Immature natural killer cell (primary cell): ENCODE data around the gene TMEFF2. TPM values are rescaled to one million over a fixed set of nuclear protein-coding genes. Genes with fewer than 3 reads are reported as not detected.
"Not testable (repeated sequence)": the region's sequence is repeated elsewhere in the genome, so short reads cannot be mapped to it uniquely, and the experiment has no call there.

Experiments
- DNase-seq, 3 donors: peaks; one replicate each; pipeline ENCODE4 v3.0.0; 2022; ENCODE audit warnings: mixed read lengths in 1 of 3
- H3K27ac Mint-ChIP-seq, 6 donors: one replicate each; pipeline ENCODE4 v1.8.0; 2020; ENCODE audit warnings: mixed read lengths in 6 of 6, mild to moderate bottlenecking in 5 of 6, inconsistent platforms in 4 of 6, moderate library complexity in 3 of 6
- H3K27me3 Mint-ChIP-seq, 3 donors: one replicate each; pipeline ENCODE4 v1.8.0; 2020 to 2021; ENCODE audit warnings: low read depth in 3 of 3, mild to moderate bottlenecking in 3 of 3, mixed read lengths in 3 of 3, moderate library complexity in 3 of 3, inconsistent platforms in 1 of 3
- H3K36me3 Mint-ChIP-seq, 3 donors: one replicate each; pipeline ENCODE4 v1.8.0; 2020; ENCODE audit warnings: mixed read lengths in 3 of 3, inconsistent platforms in 2 of 3, mild to moderate bottlenecking in 2 of 3
- H3K4me1 Mint-ChIP-seq, 2 donors: one replicate each; pipeline ENCODE4 v1.8.0; 2020; ENCODE audit warnings: inconsistent platforms in 2 of 2, mild to moderate bottlenecking in 2 of 2, mixed read lengths in 2 of 2, moderate library complexity in 1 of 2
- H3K4me3 Mint-ChIP-seq, 5 donors: one replicate each; pipeline ENCODE4 v1.8.0; 2020; ENCODE audit warnings: mild to moderate bottlenecking in 5 of 5, mixed read lengths in 5 of 5, inconsistent platforms in 3 of 5, moderate library complexity in 3 of 5
- H3K9me3 Mint-ChIP-seq, 6 donors: one replicate each; pipeline ENCODE4 v1.8.0; 2020; ENCODE audit warnings: mild to moderate bottlenecking in 6 of 6, mixed read lengths in 6 of 6, inconsistent platforms in 4 of 6, moderate library complexity in 3 of 6
- polyA plus RNA-seq, 3 donors: library from polyadenylated mRNA; unstranded; fragments of 300-500 nt; fragmentation: Illumina TruSeq; gene quantifications; one replicate each; pipeline ENCODE4 v1.2.3, GENCODE V29; 2021

The TMEFF2 gene
- polyA plus RNA-seq, 3 donors from 2014 or later = not detected

- not testable (repeated sequence) for H3K9me3 Mint-ChIP-seq, H3K27ac Mint-ChIP-seq, DNase-seq, H3K4me1 Mint-ChIP-seq, H3K27me3 Mint-ChIP-seq, H3K4me3 Mint-ChIP-seq, H3K36me3 Mint-ChIP-seq
These were observed 62.1 kb downstream of the TMEFF2 start for GRCh38 chr2:192132604-192133003.

GRCh38 chr2:192130312-192130711 is 64.4 kb downstream of the TMEFF2 start:
- H3K36me3 Mint-ChIP-seq, H3K4me3 Mint-ChIP-seq, H3K4me1 Mint-ChIP-seq, H3K27me3 Mint-ChIP-seq, DNase-seq, H3K9me3 Mint-ChIP-seq: not testable (repeated sequence)
- H3K27ac Mint-ChIP-seq = peak overlapping the region in 1 of 6 donors; percentile 23

- no peak for DNase-seq
- Mint-ChIP-seq H3K27ac (no peak overlapping the region), H3K36me3 (no peaks in the 10 kb centered on the region), H3K9me3 (no peaks in the 10 kb centered on the region), H3K4me1 (no peaks in the 10 kb centered on the region), H3K4me3 (no peak overlapping the region), H3K27me3 (peaks cover 0 to 8% (median 3%) of the 10 kb centered on the region in 3 donors)
These were observed 66.1 kb downstream of the TMEFF2 start for GRCh38 chr2:192128655-192129054.

- H3K9me3 Mint-ChIP-seq = no peaks in the 10 kb centered on the region
- H3K4me1 Mint-ChIP-seq = no peaks in the 10 kb centered on the region
- H3K4me3 Mint-ChIP-seq = no peak overlapping the region
- no peak for DNase-seq
- peaks cover 0 to 10% (median 2%) of the 10 kb centered on the region in 3 donors for H3K27me3 Mint-ChIP-seq
- no peaks in the 10 kb centered on the region for H3K36me3 Mint-ChIP-seq
- no peak overlapping the region for H3K27ac Mint-ChIP-seq
These were observed 67.3 kb downstream of the TMEFF2 start for GRCh38 chr2:192127434-192127833.

GRCh38 chr2:192126912-192127311 is 67.8 kb downstream of the TMEFF2 start:
- Mint-ChIP-seq H3K36me3 (no peaks in the 10 kb centered on the region), H3K4me1 (no peaks in the 10 kb centered on the region), H3K27ac (no peak overlapping the region), H3K9me3 (no peaks in the 10 kb centered on the region), H3K4me3 (no peak overlapping the region), H3K27me3 (peaks cover 0 to 10% (median 2%) of the 10 kb centered on the region in 3 donors)
- no peak for DNase-seq

GRCh38 chr2:192126426-192126825 is 68.3 kb downstream of the TMEFF2 start:
- H3K27ac Mint-ChIP-seq = no peak overlapping the region
- peaks cover 0 to 8% (median 2%) of the 10 kb centered on the region in 3 donors for H3K27me3 Mint-ChIP-seq
- H3K9me3 Mint-ChIP-seq = no peaks in the 10 kb centered on the region

GRCh38 chr2:192124571-192124970 is 70.2 kb downstream of the TMEFF2 start:
- DNase-seq = no peak
- no peaks in the 10 kb centered on the region for H3K4me1 Mint-ChIP-seq
- H3K9me3 Mint-ChIP-seq = no peaks in the 10 kb centered on the region
- H3K27me3 Mint-ChIP-seq = peaks cover 0 to 5% (median 2%) of the 10 kb centered on the region in 3 donors
- no peaks in the 10 kb centered on the region for H3K36me3 Mint-ChIP-seq
- no peak overlapping the region for H3K27ac Mint-ChIP-seq
- no peak overlapping the region for H3K4me3 Mint-ChIP-seq

More at GRCh38 chr2:192126426-192126825, 68.3 kb downstream of the TMEFF2 start:
- no peak for DNase-seq
- no peaks in the 10 kb centered on the region for H3K4me1 Mint-ChIP-seq
- H3K36me3 Mint-ChIP-seq = no peaks in the 10 kb centered on the region
- no peak overlapping the region for H3K4me3 Mint-ChIP-seq

GRCh38 chr2:192123847-192124246 is 70.9 kb downstream of the TMEFF2 start:
- no peak for DNase-seq
- Mint-ChIP-seq H3K4me1 (no peaks in the 10 kb centered on the region), H3K36me3 (no peaks in the 10 kb centered on the region)

GRCh38 chr2:192122946-192123345 is 71.8 kb downstream of the TMEFF2 start:
- Mint-ChIP-seq H3K27ac (no peak overlapping the region), H3K4me3 (no peak overlapping the region), H3K27me3 (peaks cover 0 to 5% (median 2%) of the 10 kb centered on the region in 3 donors), H3K36me3 (peaks cover 0 to 6% (median 3%) of the 10 kb centered on the region in 3 donors), H3K9me3 (peaks cover 0 to 5% (median 0%) of the 10 kb centered on the region in 6 donors), H3K4me1 (no peaks in the 10 kb centered on the region)
- DNase-seq = no peak

More at GRCh38 chr2:192123847-192124246, 70.9 kb downstream of the TMEFF2 start:
- Mint-ChIP-seq H3K27me3 (peaks cover 0 to 5% (median 2%) of the 10 kb centered on the region in 3 donors), H3K9me3 (no peaks in the 10 kb centered on the region), H3K27ac (no peak overlapping the region), H3K4me3 (no peak overlapping the region)

GRCh38 chr2:192122141-192122540 is 72.6 kb downstream of the TMEFF2 start:
- Mint-ChIP-seq H3K27me3 (peaks cover 0 to 5% (median 0%) of the 10 kb centered on the region in 3 donors), H3K9me3 (peaks cover 0 to 5% (median 0%) of the 10 kb centered on the region in 6 donors), H3K4me1 (no peaks in the 10 kb centered on the region), H3K27ac (no peak overlapping the region), H3K36me3 (peaks cover 0 to 6% (median 3%) of the 10 kb centered on the region in 3 donors), H3K4me3 (no peak overlapping the region)
- DNase-seq = no peak

- H3K4me1 Mint-ChIP-seq = no peaks in the 10 kb centered on the region
- H3K27ac Mint-ChIP-seq = no peak overlapping the region
- peaks cover 0 to 9% (median 2%) of the 10 kb centered on the region in 6 donors for H3K9me3 Mint-ChIP-seq
- no peak for DNase-seq
- peaks cover 0 to 2% (median 0%) of the 10 kb centered on the region in 3 donors for H3K27me3 Mint-ChIP-seq
- no peak overlapping the region for H3K4me3 Mint-ChIP-seq
- H3K36me3 Mint-ChIP-seq = peaks cover 0 to 10% (median 3%) of the 10 kb centered on the region in 3 donors
These were observed 75.2 kb downstream of the TMEFF2 start for GRCh38 chr2:192119536-192119935.

- no peaks in the 10 kb centered on the region for H3K4me1 Mint-ChIP-seq
These were observed 77.0 kb downstream of the TMEFF2 start for GRCh38 chr2:192117705-192118104.

GRCh38 chr2:192111536-192111935 is 83.2 kb downstream of the TMEFF2 start:
- not testable (repeated sequence) for H3K27ac Mint-ChIP-seq, H3K4me1 Mint-ChIP-seq, H3K27me3 Mint-ChIP-seq, H3K4me3 Mint-ChIP-seq, H3K9me3 Mint-ChIP-seq, DNase-seq, H3K36me3 Mint-ChIP-seq

More at GRCh38 chr2:192117705-192118104, 77.0 kb downstream of the TMEFF2 start:
- DNase-seq = no peak
- no peaks in the 10 kb centered on the region for H3K27me3 Mint-ChIP-seq
- H3K4me3 Mint-ChIP-seq = no peak overlapping the region
- H3K36me3 Mint-ChIP-seq = peaks cover 0 to 10% (median 3%) of the 10 kb centered on the region in 3 donors
- H3K27ac Mint-ChIP-seq = no peak overlapping the region
- peaks cover 0 to 9% (median 2%) of the 10 kb centered on the region in 6 donors for H3K9me3 Mint-ChIP-seq

- peaks cover 0 to 2% (median 0%) of the 10 kb centered on the region in 3 donors for H3K27me3 Mint-ChIP-seq
- no peaks in the 10 kb centered on the region for H3K4me1 Mint-ChIP-seq
- no peak overlapping the region for H3K27ac Mint-ChIP-seq
- DNase-seq = no peak
- H3K4me3 Mint-ChIP-seq = no peak overlapping the region
- H3K9me3 Mint-ChIP-seq = peaks cover 0 to 5% (median 0%) of the 10 kb centered on the region in 6 donors
- H3K36me3 Mint-ChIP-seq = no peaks in the 10 kb centered on the region
These were observed 95.0 kb downstream of the TMEFF2 start for GRCh38 chr2:192099742-192100141.

GRCh38 chr2:192098814-192099491 is 95.8 kb downstream of the TMEFF2 start:
- H3K36me3 Mint-ChIP-seq = no peaks in the 10 kb centered on the region
- H3K27ac Mint-ChIP-seq = no peak overlapping the region
- H3K4me1 Mint-ChIP-seq = no peaks in the 10 kb centered on the region
- no peak for DNase-seq
- H3K27me3 Mint-ChIP-seq = peaks cover 0 to 2% (median 0%) of the 10 kb centered on the region in 3 donors
- peaks cover 0 to 5% (median 0%) of the 10 kb centered on the region in 6 donors for H3K9me3 Mint-ChIP-seq
- no peak overlapping the region for H3K4me3 Mint-ChIP-seq
